Vagina (tissue), 2 donors: ENCODE data around the gene NGEF.

Experiments
- POLR2A ChIP-seq, 2 donors: fragments of 450-650 bp; IDR thresholded peaks; one replicate each; pipeline ENCODE4 v1.6.1; 2017; ENCODE audit warnings: antibody characterized with exemption in 2 of 2, mild to moderate bottlenecking in 2 of 2, moderate library complexity in 2 of 2
- POLR2AphosphoS5 ChIP-seq, 2 donors: sonication (generic); formaldehyde crosslinking; IDR thresholded peaks; one replicate each; pipeline ENCODE4 v1.9.0; 2017; ENCODE audit warnings: antibody characterized with exemption in 2 of 2, mild to moderate bottlenecking in 2 of 2, low read depth in 1 of 2; ENCODE audit not compliant: insufficient read depth in 1 of 2
- TF ChIP-seq, protein P1 (sequence below), 3 experiments: fragments of 450-650 bp in 2 of 3; fragments of 200-600 bp in 1 of 3; sonication (generic) in 1 of 3; IDR thresholded peaks; one replicate each; pipeline ENCODE4 v1.5.1; 2017 to 2019; ENCODE audit warnings: antibody characterized with exemption in 3 of 3, mild to moderate bottlenecking in 2 of 3, moderate library complexity in 2 of 3

DNA sequence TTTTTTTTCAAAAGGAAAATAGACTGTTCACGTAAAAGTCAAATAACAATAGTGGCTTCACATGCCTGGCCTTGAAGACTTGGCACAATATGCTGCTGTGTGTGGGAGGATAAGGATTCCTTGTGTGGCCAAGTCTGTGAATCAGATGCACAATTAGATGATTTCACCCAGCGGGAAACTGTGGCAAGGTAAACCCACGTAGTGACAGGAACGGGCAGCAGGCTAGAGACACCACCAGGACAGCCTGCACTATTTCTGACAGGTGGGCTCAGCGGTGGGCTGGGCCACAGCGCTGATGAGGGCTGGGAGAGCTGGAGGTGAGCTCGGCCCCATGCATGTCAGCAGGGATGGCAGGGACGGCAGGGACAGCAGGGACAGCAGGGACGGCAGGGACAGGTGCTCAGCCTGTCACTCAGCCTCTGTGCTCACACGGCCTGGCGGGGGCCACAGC lies 121.4 kb downstream of the NGEF start:
- TF ChIP-seq, protein P1, sequence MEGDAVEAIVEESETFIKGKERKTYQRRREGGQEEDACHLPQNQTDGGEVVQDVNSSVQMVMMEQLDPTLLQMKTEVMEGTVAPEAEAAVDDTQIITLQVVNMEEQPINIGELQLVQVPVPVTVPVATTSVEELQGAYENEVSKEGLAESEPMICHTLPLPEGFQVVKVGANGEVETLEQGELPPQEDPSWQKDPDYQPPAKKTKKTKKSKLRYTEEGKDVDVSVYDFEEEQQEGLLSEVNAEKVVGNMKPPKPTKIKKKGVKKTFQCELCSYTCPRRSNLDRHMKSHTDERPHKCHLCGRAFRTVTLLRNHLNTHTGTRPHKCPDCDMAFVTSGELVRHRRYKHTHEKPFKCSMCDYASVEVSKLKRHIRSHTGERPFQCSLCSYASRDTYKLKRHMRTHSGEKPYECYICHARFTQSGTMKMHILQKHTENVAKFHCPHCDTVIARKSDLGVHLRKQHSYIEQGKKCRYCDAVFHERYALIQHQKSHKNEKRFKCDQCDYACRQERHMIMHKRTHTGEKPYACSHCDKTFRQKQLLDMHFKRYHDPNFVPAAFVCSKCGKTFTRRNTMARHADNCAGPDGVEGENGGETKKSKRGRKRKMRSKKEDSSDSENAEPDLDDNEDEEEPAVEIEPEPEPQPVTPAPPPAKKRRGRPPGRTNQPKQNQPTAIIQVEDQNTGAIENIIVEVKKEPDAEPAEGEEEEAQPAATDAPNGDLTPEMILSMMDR (IDR thresholded peaks at IDR 0.05): no peak
- TF ChIP-seq POLR2A (IDR thresholded peaks at IDR 0.05) (no peak), POLR2AphosphoS5 (IDR thresholded peaks at IDR 0.05; ENCODE audit: insufficient read depth in 1 of 2, low read depth in 1 of 2) (no peak)
